Fibroblast of lung (primary cell): ENCODE measurements around the gene FAM78A. TPM values are rescaled to one million over a fixed set of nuclear protein-coding genes. Genes with fewer than 3 reads are reported as not detected.

ENCODE experiments used
- DNase-seq, 2 donors: peaks; one replicate each; pipeline versions ENCODE4 v3.0.0 to v3.0.0-alpha.2; 2010; ENCODE audit warnings: low read depth in 2 of 2
- H2AFZ ChIP-seq: 2 replicates; pipeline ENCODE4 v1.5.1; 2012; ENCODE audit warnings: low read length, control low read depth, inconsistent platforms
- H3K27ac ChIP-seq: 2 replicates; pipeline ENCODE4 v1.5.1; 2011; ENCODE audit warnings: low read length, control low read depth; ENCODE audit not compliant: insufficient read depth
- H3K27me3 ChIP-seq: 2 replicates; pipeline ENCODE4 v1.5.1; 2011; ENCODE audit warnings: mild to moderate bottlenecking, low read length; ENCODE audit not compliant: control insufficient read depth, insufficient read depth
- H3K36me3 ChIP-seq: 2 replicates; pipeline ENCODE4 v1.5.1; 2011; ENCODE audit warnings: low read length; ENCODE audit not compliant: control insufficient read depth, insufficient read depth
- H3K4me1 ChIP-seq: 2 replicates; pipeline ENCODE4 v1.5.1; 2011; ENCODE audit warnings: low read length; ENCODE audit not compliant: control insufficient read depth, insufficient read depth; ENCODE audit errors: extremely low read depth
- H3K4me2 ChIP-seq: 2 replicates; pipeline ENCODE4 v1.5.1; 2011; ENCODE audit warnings: low read length, control low read depth; ENCODE audit not compliant: insufficient read depth; ENCODE audit errors: extremely low read depth
- H3K4me3 ChIP-seq, 4 experiments: fragments of 200-600 bp in 1 of 4; sonication (generic) in 1 of 4; replicated peaks in 1 of 4; 2 replicates each; pipeline ENCODE4 v1.5.1; 2011 to 2016; ENCODE audit warnings: low read length in 4 of 4, low read depth in 3 of 4, mild to moderate bottlenecking in 3 of 4, control low read depth in 2 of 4, inconsistent platforms in 1 of 4, mixed read lengths in 1 of 4; ENCODE audit not compliant: insufficient read depth in 1 of 4; ENCODE audit errors: control extremely low read depth in 1 of 4
- H3K79me2 ChIP-seq: 2 replicates; pipeline ENCODE4 v1.5.1; 2012; ENCODE audit warnings: mild to moderate bottlenecking, low read length, inconsistent platforms; ENCODE audit not compliant: control insufficient read depth, insufficient read depth
- H3K9ac ChIP-seq: 2 replicates; pipeline ENCODE4 v1.5.1; 2011; ENCODE audit warnings: mild to moderate bottlenecking, low read length, control low read depth; ENCODE audit not compliant: insufficient read depth
- H3K9me3 ChIP-seq: 2 replicates; pipeline ENCODE4 v1.5.1; 2012; ENCODE audit warnings: low read depth, low read length; ENCODE audit not compliant: control insufficient read depth, insufficient read depth
- H4K20me1 ChIP-seq: 2 replicates; pipeline ENCODE4 v1.5.1; 2011; ENCODE audit warnings: low read length; ENCODE audit not compliant: control insufficient read depth, insufficient read depth; ENCODE audit errors: extremely low read depth
- CTCF ChIP-seq, 2 donors: IDR thresholded peaks in 1 of 2; conservative IDR thresholded peaks in 1 of 2; 1 replicate in 1 of 2; 2 replicates in 1 of 2; pipeline ENCODE4 v1.5.1; 2011 to 2012; ENCODE audit warnings: low read length in 2 of 2, control low read depth in 1 of 2, inconsistent platforms in 1 of 2, low read depth in 1 of 2, mild to moderate bottlenecking in 1 of 2
- EZH2 ChIP-seq: IDR thresholded peaks from 2 replicates; pipeline ENCODE4 v1.5.1; 2012; ENCODE audit warnings: low read length, control low read depth, mild to moderate bottlenecking; ENCODE audit errors: missing control alignments
- polyA plus RNA-seq, 2 donors: library from polyadenylated mRNA; depleted of rRNA in 1 of 2; stranded (reverse) in 1 of 2; unstranded in 1 of 2; fragments of >200 nt; gene quantifications; 2 replicates each; pipeline ENCODE4 v1.2.1, GENCODE V29; 2011 to 2012; ENCODE audit warnings: missing spikeins in 1 of 2
- total RNA-seq: library from RNA; depleted of rRNA; stranded (reverse); fragments of >200 nt; gene quantifications from 2 replicates; pipeline ENCODE4 v1.2.1, GENCODE V29; 2014

The FAM78A gene
- total and polyA plus RNA-seq, 2 donors (not counting 1 experiment from before 2014, with no cell fraction given), result 0.26 to 0.33 TPM

GRCh38 chr9:131258698-131259431 is 17.4 kb downstream of the FAM78A start:
- Histone ChIP-seq H3K36me3 (no peaks in the 10 kb centered on the region), H3K27ac (no peak overlapping the region), H3K4me3 (no peak overlapping the region), H2AFZ (no peak overlapping the region), H3K9ac (no peak overlapping the region), H4K20me1 (no peaks in the 10 kb centered on the region), H3K4me2 (no peak overlapping the region), H3K4me1 (peaks cover 10% of the 10 kb centered on the region), H3K79me2 (no peaks in the 10 kb centered on the region), H3K9me3 (no peaks in the 10 kb centered on the region), H3K27me3 (no peaks in the 10 kb centered on the region)
- TF ChIP-seq EZH2 (no peak), CTCF (conservative IDR thresholded peaks at IDR 0.05 in 1 of 2, IDR thresholded peaks at IDR 0.05 in 1 of 2; ENCODE audit: low read depth in 1 of 2, low read length in 2 of 2) (no peak)
- DNase-seq, result no peak

GRCh38 chr9:131258186-131258585 is 18.1 kb downstream of the FAM78A start:
- Histone ChIP-seq H3K36me3 (no peaks in the 10 kb centered on the region), H3K9me3 (no peaks in the 10 kb centered on the region), H3K4me2 (no peak overlapping the region), H2AFZ (no peak overlapping the region), H3K27me3 (no peaks in the 10 kb centered on the region), H3K4me3 (no peak overlapping the region), H4K20me1 (no peaks in the 10 kb centered on the region), H3K9ac (no peak overlapping the region), H3K27ac (no peak overlapping the region), H3K79me2 (no peaks in the 10 kb centered on the region), H3K4me1 (peaks cover 10% of the 10 kb centered on the region)
- no peak for TF ChIP-seq EZH2
- TF ChIP-seq CTCF (conservative IDR thresholded peaks at IDR 0.05 in 1 of 2, IDR thresholded peaks at IDR 0.05 in 1 of 2; ENCODE audit: low read depth in 1 of 2, low read length in 2 of 2), result no peak
- no peak for DNase-seq

- H2AFZ ChIP-seq, result no peak overlapping the region
- no peaks in the 10 kb centered on the region for H3K79me2 ChIP-seq
- no peak overlapping the region for H3K4me2 ChIP-seq
- no peak overlapping the region for H3K9ac ChIP-seq
- no peaks in the 10 kb centered on the region for H3K9me3 ChIP-seq
- no peaks in the 10 kb centered on the region for H3K36me3 ChIP-seq
- H3K27me3 ChIP-seq, result no peaks in the 10 kb centered on the region
- TF ChIP-seq CTCF (conservative IDR thresholded peaks at IDR 0.05 in 1 of 2, IDR thresholded peaks at IDR 0.05 in 1 of 2; ENCODE audit: low read depth in 1 of 2, low read length in 2 of 2) (no peak), EZH2 (no peak)
- no peak for DNase-seq
- no peak overlapping the region for H3K4me3 ChIP-seq
- no peaks in the 10 kb centered on the region for H4K20me1 ChIP-seq
- H3K27ac ChIP-seq, result no peak overlapping the region
- H3K4me1 ChIP-seq, result peaks cover 10% of the 10 kb centered on the region
These were observed 18.9 kb downstream of the FAM78A start for GRCh38 chr9:131257266-131258025.
